Ascending aorta (tissue), 2 donors: Measurements from ENCODE around the gene HES6. TPM values are rescaled to one million over a fixed set of nuclear protein-coding genes. Genes with fewer than 3 reads are reported as not detected.

Experiments used
- DNase-seq, 2 donors: peaks; one replicate each; pipeline ENCODE4 v3.0.0-alpha.2; 2019; ENCODE audit warnings: low spot score in 2 of 2
- H3K27ac ChIP-seq, 2 donors: fragments of 200-600 bp; sonication (generic); one replicate each; pipeline ENCODE4 v1.5.1; 2016 to 2017; ENCODE audit warnings: mild to moderate bottlenecking in 1 of 2
- H3K27me3 ChIP-seq: fragments of 200-600 bp; sonication (generic); one replicate; pipeline ENCODE4 v1.5.1; 2017
- H3K36me3 ChIP-seq, 2 donors: fragments of 200-600 bp; sonication (generic); one replicate each; pipeline ENCODE4 v1.5.1; 2016
- H3K4me1 ChIP-seq, 2 donors: fragments of 200-600 bp; sonication (generic); one replicate each; pipeline ENCODE4 v1.5.1; 2016 to 2017; ENCODE audit warnings: mild to moderate bottlenecking in 1 of 2
- H3K4me3 ChIP-seq, 2 donors: fragments of 200-600 bp; sonication (generic); one replicate each; pipeline ENCODE4 v1.5.1; 2016 to 2017; ENCODE audit warnings: mild to moderate bottlenecking in 1 of 2
- H3K9me3 ChIP-seq, 2 donors: fragments of 200-600 bp; sonication (generic); one replicate each; pipeline ENCODE4 v1.5.1; 2016
- CTCF ChIP-seq, 3 experiments: fragments of 200-600 bp in 2 of 3; fragments of 450-650 bp in 1 of 3; sonication (generic) in 2 of 3; IDR thresholded peaks; one replicate each; pipeline ENCODE4 v1.5.1; 2016 to 2019; ENCODE audit warnings: antibody characterized with exemption in 3 of 3, mild to moderate bottlenecking in 1 of 3, moderate library complexity in 1 of 3
- intact Hi-C: fragments of 100-400 bp; cut with DNase I; formaldehyde crosslinking; loops from one replicate; pipeline ENCODE4 v1.15.1; 2023
- total RNA-seq: library from RNA; depleted of rRNA; stranded (reverse); fragments of >200 nt; gene quantifications from one replicate; pipeline ENCODE4 v1.1.0, GENCODE V29; 2016

HES6 gene
- total RNA-seq, 1 donor from 2014 or later = 117 TPM

GRCh38 chr2:238250896-238251295 is 11.1 kb upstream of the HES6 start:
- no peak for TF ChIP-seq CTCF (IDR thresholded peaks at IDR 0.05)
- Histone ChIP-seq H3K36me3 (peaks cover 72 to 85% of the 10 kb centered on the region in 2 donors), H3K4me3 (no peak overlapping the region), H3K4me1 (no peaks in the 10 kb centered on the region), H3K27ac (no peak overlapping the region), H3K27me3 (no peaks in the 10 kb centered on the region), H3K9me3 (no peaks in the 10 kb centered on the region)
- intact Hi-C loops = no loop called here
- no peak for DNase-seq

- intact Hi-C loops = no loop called here
- no peak for DNase-seq
- H3K36me3 ChIP-seq = peaks cover 52 to 74% of the 10 kb centered on the region in 2 donors
Measured at GRCh38 chr2:238247841-238248453, 8.1 kb upstream of the HES6 start.

GRCh38 chr2:238247002-238247822 is 7.4 kb upstream of the HES6 start:
- intact Hi-C loops = no loop called here
- H3K4me1 ChIP-seq = peaks cover 0 to 7% of the 10 kb centered on the region in 2 donors
- no peak overlapping the region for H3K27ac ChIP-seq
- H3K27me3 ChIP-seq = no peaks in the 10 kb centered on the region
- no peak for TF ChIP-seq CTCF (IDR thresholded peaks at IDR 0.05)
- DNase-seq = no peak
- H3K4me3 ChIP-seq = no peak overlapping the region
- no peaks in the 10 kb centered on the region for H3K9me3 ChIP-seq
- peaks cover 45 to 67% of the 10 kb centered on the region in 2 donors for H3K36me3 ChIP-seq

More at GRCh38 chr2:238247841-238248453, 8.1 kb upstream of the HES6 start:
- Histone ChIP-seq H3K27ac (no peak overlapping the region), H3K4me3 (no peak overlapping the region), H3K9me3 (no peaks in the 10 kb centered on the region), H3K4me1 (no peaks in the 10 kb centered on the region), H3K27me3 (no peaks in the 10 kb centered on the region)
- no peak for TF ChIP-seq CTCF (IDR thresholded peaks at IDR 0.05)

GRCh38 chr2:238244151-238244550 is 4.3 kb upstream of the HES6 start:
- H3K4me1 ChIP-seq = peaks cover 0 to 18% of the 10 kb centered on the region in 2 donors
- no peak for DNase-seq
- H3K36me3 ChIP-seq = peaks cover 20 to 37% of the 10 kb centered on the region in 2 donors
- H3K27ac ChIP-seq = no peak overlapping the region
- H3K9me3 ChIP-seq = no peaks in the 10 kb centered on the region
- H3K27me3 ChIP-seq = no peaks in the 10 kb centered on the region
- H3K4me3 ChIP-seq = no peak overlapping the region
- intact Hi-C loops = loop anchor here (5.0 kb wide), 3 partner anchors 43 to 387 kb away; partner anchors contain the start of genes PER2 and RAMP1
- no peak for TF ChIP-seq CTCF (IDR thresholded peaks at IDR 0.05)

GRCh38 chr2:238243496-238244076 is 3.7 kb upstream of the HES6 start:
- Histone ChIP-seq H3K27me3 (peaks cover 1% of the 10 kb centered on the region), H3K4me3 (no peak overlapping the region), H3K4me1 (peaks cover 0 to 23% of the 10 kb centered on the region in 2 donors), H3K36me3 (peaks cover 17 to 34% of the 10 kb centered on the region in 2 donors), H3K27ac (peak overlapping the region; percentile 64 to 79), H3K9me3 (no peaks in the 10 kb centered on the region)
- intact Hi-C loops = loop anchor here (5.0 kb wide), 3 partner anchors 44 to 386 kb away; partner anchors contain the start of genes PER2 and RAMP1
- TF ChIP-seq CTCF (IDR thresholded peaks at IDR 0.05) = no peak
- no peak for DNase-seq
